ENCODE data around the gene COL5A1. TPM values are rescaled to one million over a fixed set of nuclear protein-coding genes. Genes with fewer than 3 reads are reported as not detected.

The COL5A1 gene
- total RNA-seq, 5 donors from 2014 or later (not counting 1 experiment from before 2014, with no cell fraction given): 0.18 to 2.3 (median 1.7) TPM

DNA sequence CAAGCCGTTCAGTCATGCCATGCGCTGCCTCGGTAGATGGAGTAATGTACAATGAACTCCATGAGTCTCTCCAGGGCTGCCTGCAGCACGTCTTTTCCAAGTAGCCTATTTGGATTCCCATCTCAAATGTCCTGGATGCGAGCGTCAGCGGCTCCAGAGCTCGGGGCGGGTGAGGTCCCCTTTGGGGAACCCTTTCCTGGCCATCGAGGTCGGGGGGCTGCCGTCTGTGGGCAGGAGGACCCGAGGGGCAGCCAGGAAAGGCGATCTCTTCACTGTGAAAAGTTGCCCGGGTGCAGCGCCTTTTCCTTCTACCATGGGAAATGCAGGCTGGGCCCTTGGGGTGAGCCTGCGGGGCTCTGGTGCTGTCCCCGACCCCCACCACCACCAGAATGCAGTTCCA lies 202.1 kb downstream of the COL5A1 start:
- no peak overlapping the region for H3K27ac Mint-ChIP-seq
- no peaks in the 10 kb centered on the region for H3K9me3 Mint-ChIP-seq
- H3K27ac ChIP-seq (ENCODE audit: low read length): no peak overlapping the region
- H3K36me3 Mint-ChIP-seq: no peaks in the 10 kb centered on the region
- peaks cover 0 to 13% of the 10 kb centered on the region in 2 experiments for H3K27me3 ChIP-seq (replicated peaks in 1 of 2; ENCODE audit: control insufficient read depth in 2 of 2, extremely low read depth in 1 of 2, insufficient read depth in 2 of 2, low read length in 1 of 2)
- H3K4me1 Mint-ChIP-seq: no peaks in the 10 kb centered on the region
- H3K27me3 Mint-ChIP-seq: no peaks in the 10 kb centered on the region
- no peak for DNase-seq
- POLR2A ChIA-PET: no interaction called here
- no peak for ATAC-seq (replicated peaks in 1 of 4)
- no peaks in the 10 kb centered on the region for H3K36me3 ChIP-seq (ENCODE audit: control insufficient read depth in 2 of 2, extremely low read depth in 1 of 2, insufficient read depth in 1 of 2, low read length in 1 of 2)
- WGBS (ENCODE audit: insufficient coverage): 72% methylated on average over 15 of the region's 18 CpGs
- H3K4me1 ChIP-seq (ENCODE audit: control insufficient read depth in 1 of 2, extremely low read depth in 1 of 2, insufficient read depth in 2 of 2, low read length in 2 of 2): no peaks in the 10 kb centered on the region
- CTCF ChIA-PET: no interaction called here
- no peak overlapping the region for H3K4me3 ChIP-seq (ENCODE audit: control insufficient read depth in 1 of 2, extremely low read depth in 1 of 2, low read length in 1 of 2)
- H3K4me3 Mint-ChIP-seq: no peak overlapping the region
- no peaks in the 10 kb centered on the region for H3K9me3 ChIP-seq

DNA sequence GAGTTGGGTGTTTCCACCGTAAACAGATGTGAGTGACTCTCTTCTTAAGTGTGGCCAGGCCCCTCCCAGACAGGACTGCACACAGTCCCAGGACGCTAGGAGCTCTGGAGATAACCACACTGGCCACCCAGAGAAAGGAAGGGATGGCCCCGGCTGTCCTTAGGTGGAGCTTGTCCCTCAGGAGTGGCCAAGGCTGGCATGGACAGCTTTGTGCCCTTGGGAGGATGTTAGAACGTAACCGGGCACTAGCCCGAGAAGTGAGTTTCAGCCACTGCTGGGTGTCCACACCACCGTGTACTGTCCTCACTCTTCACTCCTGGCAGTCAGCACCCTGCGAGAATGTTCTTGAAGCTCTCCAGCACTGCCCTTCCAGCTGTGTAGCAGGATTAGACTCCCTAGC lies 203.2 kb downstream of the COL5A1 start:
- WGBS (ENCODE audit: insufficient coverage): 80% methylated on average over 8 of the region's 8 CpGs

DNA sequence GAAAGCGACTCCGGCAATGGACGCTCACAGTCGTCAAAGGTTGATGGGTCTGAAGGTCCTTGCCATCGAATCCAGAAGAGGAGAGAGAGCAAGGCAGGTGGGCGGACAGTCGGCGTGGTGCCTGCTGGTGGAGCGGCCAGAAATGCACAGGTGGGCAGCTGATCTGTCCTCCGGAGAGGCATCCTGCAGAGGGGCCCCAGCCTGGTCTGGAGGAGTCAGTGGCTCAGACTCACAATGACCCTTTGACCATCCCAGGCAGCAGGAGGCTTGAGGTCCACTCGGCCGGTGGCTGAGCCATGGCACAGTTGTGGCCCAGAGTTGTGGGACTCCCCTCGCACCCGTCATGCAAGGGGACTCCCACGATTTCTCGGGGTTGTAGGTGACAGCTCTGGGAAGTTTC lies 204.6 kb downstream of the COL5A1 start:
- POLR2A ChIA-PET: no interaction called here
- no peak for DNase-seq
- no peak for ATAC-seq (replicated peaks in 1 of 4)
- WGBS (ENCODE audit: insufficient coverage): 94% methylated on average over 10 of the region's 16 CpGs
- H3K9me3 ChIP-seq: no peaks in the 10 kb centered on the region
- no peaks in the 10 kb centered on the region for H3K27me3 Mint-ChIP-seq
- H3K27me3 ChIP-seq (replicated peaks in 1 of 2; ENCODE audit: control insufficient read depth in 2 of 2, extremely low read depth in 1 of 2, insufficient read depth in 2 of 2, low read length in 1 of 2): peaks cover 0 to 21% of the 10 kb centered on the region in 2 experiments
- no peaks in the 10 kb centered on the region for H3K9me3 Mint-ChIP-seq
- no peak overlapping the region for H3K27ac Mint-ChIP-seq
- no peaks in the 10 kb centered on the region for H3K36me3 Mint-ChIP-seq
- no peaks in the 10 kb centered on the region for H3K4me1 ChIP-seq (ENCODE audit: control insufficient read depth in 1 of 2, extremely low read depth in 1 of 2, insufficient read depth in 2 of 2, low read length in 2 of 2)
- no peak overlapping the region for H3K4me3 Mint-ChIP-seq
- H3K36me3 ChIP-seq (ENCODE audit: control insufficient read depth in 2 of 2, extremely low read depth in 1 of 2, insufficient read depth in 1 of 2, low read length in 1 of 2): no peaks in the 10 kb centered on the region
- CTCF ChIA-PET: no interaction called here
- no peaks in the 10 kb centered on the region for H3K4me1 Mint-ChIP-seq
- H3K27ac ChIP-seq (ENCODE audit: low read length): no peak overlapping the region
- no peak overlapping the region for H3K4me3 ChIP-seq (ENCODE audit: control insufficient read depth in 1 of 2, extremely low read depth in 1 of 2, low read length in 1 of 2)

More for the DNA sequence above, 203.2 kb downstream of the COL5A1 start:
- ChIA-PET POLR2A (no interaction called here), CTCF (no interaction called here)
- no peak overlapping the region for H3K4me3 Mint-ChIP-seq
- DNase-seq: no peak
- Histone ChIP-seq H3K27ac (ENCODE audit: low read length) (no peak overlapping the region), H3K27me3 (replicated peaks in 1 of 2; ENCODE audit: control insufficient read depth in 2 of 2, extremely low read depth in 1 of 2, insufficient read depth in 2 of 2, low read length in 1 of 2) (peaks cover 0 to 13% of the 10 kb centered on the region in 2 experiments), H3K4me3 (ENCODE audit: control insufficient read depth in 1 of 2, extremely low read depth in 1 of 2, low read length in 1 of 2) (no peak overlapping the region), H3K4me1 (ENCODE audit: control insufficient read depth in 1 of 2, extremely low read depth in 1 of 2, insufficient read depth in 2 of 2, low read length in 2 of 2) (no peaks in the 10 kb centered on the region), H3K9me3 (no peaks in the 10 kb centered on the region), H3K36me3 (ENCODE audit: control insufficient read depth in 2 of 2, extremely low read depth in 1 of 2, insufficient read depth in 1 of 2, low read length in 1 of 2) (no peaks in the 10 kb centered on the region)
- no peak overlapping the region for H3K27ac Mint-ChIP-seq
- H3K4me1 Mint-ChIP-seq: no peaks in the 10 kb centered on the region
- H3K27me3 Mint-ChIP-seq: no peaks in the 10 kb centered on the region
- no peaks in the 10 kb centered on the region for H3K36me3 Mint-ChIP-seq
- H3K9me3 Mint-ChIP-seq: no peaks in the 10 kb centered on the region
- no peak for ATAC-seq (replicated peaks in 1 of 4)

DNA sequence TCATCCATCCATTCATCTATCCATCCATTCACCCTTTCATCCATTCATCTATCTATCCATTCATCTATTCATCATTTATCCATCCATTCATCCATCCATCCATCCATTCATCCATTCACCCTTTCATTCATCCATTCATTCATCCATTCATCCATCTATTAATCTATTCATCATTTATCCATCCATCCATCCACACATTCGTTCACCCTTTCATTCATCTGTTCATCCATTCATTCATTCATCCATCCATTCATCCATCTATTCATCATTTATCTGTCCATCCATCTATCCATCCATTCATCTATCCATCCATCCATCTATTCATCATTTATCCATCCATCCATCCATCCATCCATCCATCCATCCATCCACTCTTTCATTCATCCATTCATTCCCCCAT lies 205.1 kb downstream of the COL5A1 start:
- Mint-ChIP-seq H3K9me3 (no peaks in the 10 kb centered on the region), H3K4me3 (no peak overlapping the region), H3K27ac (no peak overlapping the region), H3K4me1 (no peaks in the 10 kb centered on the region), H3K27me3 (no peaks in the 10 kb centered on the region), H3K36me3 (no peaks in the 10 kb centered on the region)
- POLR2A ChIA-PET: no interaction called here
- no peak overlapping the region for H3K4me3 ChIP-seq (ENCODE audit: control insufficient read depth in 1 of 2, extremely low read depth in 1 of 2, low read length in 1 of 2)
- H3K9me3 ChIP-seq: no peaks in the 10 kb centered on the region
- ATAC-seq (replicated peaks in 1 of 4) (no peak), DNase-seq (no peak)
- H3K4me1 ChIP-seq (ENCODE audit: control insufficient read depth in 1 of 2, extremely low read depth in 1 of 2, insufficient read depth in 2 of 2, low read length in 2 of 2): no peaks in the 10 kb centered on the region
- CTCF ChIA-PET: no interaction called here
- no peaks in the 10 kb centered on the region for H3K36me3 ChIP-seq (ENCODE audit: control insufficient read depth in 2 of 2, extremely low read depth in 1 of 2, insufficient read depth in 1 of 2, low read length in 1 of 2)
- WGBS (ENCODE audit: insufficient coverage): 56% methylated on average over 1 of the region's 1 CpG
- H3K27me3 ChIP-seq (replicated peaks in 1 of 2; ENCODE audit: control insufficient read depth in 2 of 2, extremely low read depth in 1 of 2, insufficient read depth in 2 of 2, low read length in 1 of 2): peaks cover 0 to 21% of the 10 kb centered on the region in 2 experiments
- no peak overlapping the region for H3K27ac ChIP-seq (ENCODE audit: low read length)

- H3K36me3 ChIP-seq (ENCODE audit: control insufficient read depth in 2 of 2, extremely low read depth in 1 of 2, insufficient read depth in 1 of 2, low read length in 1 of 2): no peaks in the 10 kb centered on the region
- peaks cover 0 to 21% of the 10 kb centered on the region in 2 experiments for H3K27me3 ChIP-seq (replicated peaks in 1 of 2; ENCODE audit: control insufficient read depth in 2 of 2, extremely low read depth in 1 of 2, insufficient read depth in 2 of 2, low read length in 1 of 2)
- no peak overlapping the region for H3K4me3 Mint-ChIP-seq
- ChIA-PET POLR2A (no interaction called here), CTCF (no interaction called here)
- WGBS (ENCODE audit: insufficient coverage): 83% methylated on average over 2 of the region's 3 CpGs
- H3K27me3 Mint-ChIP-seq: no peaks in the 10 kb centered on the region
- no peak for DNase-seq
- H3K36me3 Mint-ChIP-seq: no peaks in the 10 kb centered on the region
- no peak overlapping the region for H3K27ac ChIP-seq (ENCODE audit: low read length)
- no peaks in the 10 kb centered on the region for H3K9me3 ChIP-seq
- no peak overlapping the region for H3K4me3 ChIP-seq (ENCODE audit: control insufficient read depth in 1 of 2, extremely low read depth in 1 of 2, low read length in 1 of 2)
- no peak overlapping the region for H3K27ac Mint-ChIP-seq
- ATAC-seq (replicated peaks in 1 of 4): no peak
- no peaks in the 10 kb centered on the region for H3K9me3 Mint-ChIP-seq
- no peaks in the 10 kb centered on the region for H3K4me1 Mint-ChIP-seq
- H3K4me1 ChIP-seq (ENCODE audit: control insufficient read depth in 1 of 2, extremely low read depth in 1 of 2, insufficient read depth in 2 of 2, low read length in 2 of 2): no peaks in the 10 kb centered on the region
Observed at GRCh38 chr9:134847138-134847537, 205.5 kb downstream of the COL5A1 start.

- H3K4me3 Mint-ChIP-seq: no peak overlapping the region
- ATAC-seq (replicated peaks in 1 of 4) (no peak), DNase-seq (no peak)
- POLR2A ChIA-PET: no interaction called here
- Histone ChIP-seq H3K27ac (ENCODE audit: low read length) (no peak overlapping the region), H3K4me1 (ENCODE audit: control insufficient read depth in 1 of 2, extremely low read depth in 1 of 2, insufficient read depth in 2 of 2, low read length in 2 of 2) (no peaks in the 10 kb centered on the region), H3K9me3 (no peaks in the 10 kb centered on the region), H3K4me3 (ENCODE audit: control insufficient read depth in 1 of 2, extremely low read depth in 1 of 2, low read length in 1 of 2) (no peak overlapping the region), H3K36me3 (ENCODE audit: control insufficient read depth in 2 of 2, extremely low read depth in 1 of 2, insufficient read depth in 1 of 2, low read length in 1 of 2) (no peaks in the 10 kb centered on the region), H3K27me3 (replicated peaks in 1 of 2; ENCODE audit: control insufficient read depth in 2 of 2, extremely low read depth in 1 of 2, insufficient read depth in 2 of 2, low read length in 1 of 2) (peaks cover 0 to 22% of the 10 kb centered on the region in 2 experiments)
- H3K36me3 Mint-ChIP-seq: no peaks in the 10 kb centered on the region
- H3K27me3 Mint-ChIP-seq: no peaks in the 10 kb centered on the region
- H3K27ac Mint-ChIP-seq: no peak overlapping the region
- CTCF ChIA-PET: no interaction called here
- WGBS (ENCODE audit: insufficient coverage): 54% methylated on average over 13 of the region's 16 CpGs
- no peaks in the 10 kb centered on the region for H3K4me1 Mint-ChIP-seq
- no peaks in the 10 kb centered on the region for H3K9me3 Mint-ChIP-seq
Observed at GRCh38 chr9:134847752-134848432, 206.3 kb downstream of the COL5A1 start.

GRCh38 chr9:134848504-134848903 lies 206.9 kb downstream of the COL5A1 start:
- no peak overlapping the region for H3K27ac Mint-ChIP-seq
- Histone ChIP-seq H3K4me1 (ENCODE audit: control insufficient read depth in 1 of 2, extremely low read depth in 1 of 2, insufficient read depth in 2 of 2, low read length in 2 of 2) (no peaks in the 10 kb centered on the region), H3K27ac (ENCODE audit: low read length) (no peak overlapping the region), H3K4me3 (ENCODE audit: control insufficient read depth in 1 of 2, extremely low read depth in 1 of 2, low read length in 1 of 2) (no peak overlapping the region), H3K9me3 (no peaks in the 10 kb centered on the region), H3K36me3 (ENCODE audit: control insufficient read depth in 2 of 2, extremely low read depth in 1 of 2, insufficient read depth in 1 of 2, low read length in 1 of 2) (no peaks in the 10 kb centered on the region), H3K27me3 (replicated peaks in 1 of 2; ENCODE audit: control insufficient read depth in 2 of 2, extremely low read depth in 1 of 2, insufficient read depth in 2 of 2, low read length in 1 of 2) (peaks cover 0 to 26% of the 10 kb centered on the region in 2 experiments)
- H3K9me3 Mint-ChIP-seq: no peaks in the 10 kb centered on the region
- ATAC-seq (replicated peaks in 1 of 4): no peak
- H3K4me1 Mint-ChIP-seq: no peaks in the 10 kb centered on the region
- H3K27me3 Mint-ChIP-seq: no peaks in the 10 kb centered on the region
- POLR2A ChIA-PET: no interaction called here
- no peak overlapping the region for H3K4me3 Mint-ChIP-seq
- WGBS (ENCODE audit: insufficient coverage): 87% methylated on average over 3 of the region's 10 CpGs
- no peaks in the 10 kb centered on the region for H3K36me3 Mint-ChIP-seq
- CTCF ChIA-PET: no interaction called here
- no peak for DNase-seq

Measured in T-cell (primary cell).